Measurements from ENCODE around the gene CA11. TPM values are rescaled to one million over a fixed set of nuclear protein-coding genes. Genes with fewer than 3 reads are reported as not detected.
A peak's percentile ranks its signal among the peaks of the same experiment; 100 is the strongest.
"Not testable (repeated sequence)": the region's sequence is repeated elsewhere in the genome, so short reads cannot be mapped to it uniquely, and the experiment has no call there.

Gene CA11
- total RNA-seq, 1 experiment from 2014 or later, result 3.8 TPM

- no peak for DNase-seq (ENCODE audit: low read depth)
These were observed 24.1 kb upstream of the CA11 start for GRCh38 chr19:48669903-48670668.

- no peak for DNase-seq (ENCODE audit: low read depth)
These were observed 22.8 kb upstream of the CA11 start for GRCh38 chr19:48668761-48669160.

- DNase-seq (ENCODE audit: low read depth), result no peak
These were observed 22.3 kb upstream of the CA11 start for GRCh38 chr19:48668332-48668731.

- no peak for DNase-seq (ENCODE audit: low read depth)
These were observed 19.8 kb upstream of the CA11 start for GRCh38 chr19:48665786-48666185.

GRCh38 chr19:48664476-48664875 lies 18.5 kb upstream of the CA11 start:
- no peak for DNase-seq (ENCODE audit: low read depth)

- DNase-seq (ENCODE audit: low read depth), result no peak
These were observed 17.7 kb upstream of the CA11 start for GRCh38 chr19:48663667-48664066.

- DNase-seq (ENCODE audit: low read depth), result no peak
These were observed 15.7 kb upstream of the CA11 start for GRCh38 chr19:48661711-48662090.

GRCh38 chr19:48660852-48661710 lies 15.1 kb upstream of the CA11 start:
- peak; percentile 93 for DNase-seq (ENCODE audit: low read depth)

- no peak for DNase-seq (ENCODE audit: low read depth)
These were observed 13.8 kb upstream of the CA11 start for GRCh38 chr19:48659768-48660167.

GRCh38 chr19:48658483-48658882 lies 12.5 kb upstream of the CA11 start:
- DNase-seq (ENCODE audit: low read depth), result no peak

- DNase-seq (ENCODE audit: low read depth), result not testable (repeated sequence)
These were observed 11.8 kb upstream of the CA11 start for GRCh38 chr19:48657828-48658227.

GRCh38 chr19:48656840-48657474 lies 11.0 kb upstream of the CA11 start:
- peak; percentile 79 for DNase-seq (ENCODE audit: low read depth)

GRCh38 chr19:48654299-48655059 lies 8.5 kb upstream of the CA11 start:
- DNase-seq (ENCODE audit: low read depth), result peak; percentile 76

- no peak for DNase-seq (ENCODE audit: low read depth)
These were observed 5.7 kb upstream of the CA11 start for GRCh38 chr19:48651683-48652048.

GRCh38 chr19:48650974-48651682 lies 5.1 kb upstream of the CA11 start:
- DNase-seq (ENCODE audit: low read depth), result no peak

GRCh38 chr19:48648134-48648533 lies 2.1 kb upstream of the CA11 start:
- no peak for DNase-seq (ENCODE audit: low read depth)

GRCh38 chr19:48646722-48647216 lies 782 bp upstream of the CA11 start:
- peak; percentile 78 for DNase-seq (ENCODE audit: low read depth)

- no peak for DNase-seq (ENCODE audit: low read depth)
These were observed 377 bp downstream of the CA11 start for GRCh38 chr19:48645620-48646000.

- DNase-seq (ENCODE audit: low read depth), result peak; percentile 74
These were observed 958 bp downstream of the CA11 start for GRCh38 chr19:48644839-48645619.

GRCh38 chr19:48644355-48644754 lies 1.6 kb downstream of the CA11 start:
- no peak for DNase-seq (ENCODE audit: low read depth)
